GM23248 (cell line): Measurements from ENCODE around the gene IVD. TPM values are rescaled to one million over a fixed set of nuclear protein-coding genes. Genes with fewer than 3 reads are reported as not detected.

Experiments used
- DNase-seq: peaks from one replicate; pipeline ENCODE4 v3.0.0-alpha.2; 2015
- H2AFZ ChIP-seq: fragments of 200-600 bp; sonication (generic); 2 replicates; pipeline ENCODE4 v1.6.1; 2016; ENCODE audit warnings: antibody characterized with exemption
- H3F3A ChIP-seq: fragments of 200-600 bp; sonication (generic); 2 replicates; pipeline ENCODE4 v1.6.1; 2016; ENCODE audit warnings: mild to moderate bottlenecking, antibody characterized with exemption, mixed run types; ENCODE audit not compliant: insufficient read depth
- H3K27ac ChIP-seq: fragments of 200-600 bp; sonication (generic); 2 replicates; pipeline ENCODE4 v1.5.1; 2016; ENCODE audit warnings: mild to moderate bottlenecking
- H3K27me3 ChIP-seq: fragments of 200-600 bp; sonication (generic); replicated peaks from 2 replicates; pipeline ENCODE4 v1.6.1; 2016; ENCODE audit warnings: mild to moderate bottlenecking; ENCODE audit not compliant: insufficient read depth
- H3K36me3 ChIP-seq: fragments of 200-600 bp; sonication (generic); 2 replicates; pipeline ENCODE4 v1.6.1; 2016; ENCODE audit warnings: low read depth, mild to moderate bottlenecking
- H3K4me1 ChIP-seq: fragments of 200-600 bp; sonication (generic); 2 replicates; pipeline ENCODE4 v1.6.1; 2016; ENCODE audit warnings: mild to moderate bottlenecking; ENCODE audit not compliant: insufficient read depth
- H3K4me2 ChIP-seq: fragments of 200-600 bp; sonication (generic); one replicate; pipeline ENCODE4 v1.6.1; 2016; ENCODE audit warnings: mild to moderate bottlenecking; ENCODE audit not compliant: unreplicated experiment
- H3K4me3 ChIP-seq: fragments of 200-600 bp; sonication (generic); 2 replicates; pipeline ENCODE4 v1.5.1; 2016; ENCODE audit warnings: mild to moderate bottlenecking
- H3K79me2 ChIP-seq: fragments of 200-600 bp; sonication (generic); 2 replicates; pipeline ENCODE4 v1.6.1; 2016; ENCODE audit warnings: mild to moderate bottlenecking; ENCODE audit not compliant: insufficient read depth
- H3K9ac ChIP-seq: fragments of 200-600 bp; sonication (generic); 2 replicates; pipeline ENCODE4 v1.6.1; 2016; ENCODE audit warnings: mild to moderate bottlenecking
- H3K9me2 ChIP-seq: fragments of 200-600 bp; sonication (generic); 2 replicates; pipeline ENCODE4 v1.6.1; 2016; ENCODE audit warnings: mixed run types, mild to moderate bottlenecking, moderate library complexity; ENCODE audit not compliant: insufficient read depth
- H3K9me3 ChIP-seq: fragments of 200-600 bp; sonication (generic); one replicate; pipeline ENCODE4 v1.6.1; 2017; ENCODE audit warnings: low read depth
- H4K20me1 ChIP-seq: fragments of 200-600 bp; sonication (generic); 2 replicates; pipeline ENCODE4 v1.6.0; 2016; ENCODE audit not compliant: insufficient read depth
- EZH2 ChIP-seq: fragments of 200-600 bp; sonication (generic); IDR thresholded peaks from 2 replicates; pipeline ENCODE4 v1.6.1; 2018; ENCODE audit warnings: antibody characterized with exemption, mild to moderate bottlenecking; ENCODE audit not compliant: insufficient read depth, poor library complexity, severe bottlenecking
- EZH2phosphoT487 ChIP-seq: fragments of 200-600 bp; sonication (generic); IDR thresholded peaks from 2 replicates; pipeline ENCODE4 v1.6.1; 2018; ENCODE audit warnings: antibody characterized with exemption, moderate library complexity, mild to moderate bottlenecking, low read depth; ENCODE audit not compliant: insufficient read depth
- WGBS, 2 experiments: methylation state at CpG; one replicate each; pipeline ENCODE4 v1.1.6; 2015 to 2017; ENCODE audit warnings: low lambda C conversion rate in 2 of 2, low coverage in 1 of 2; ENCODE audit errors: missing lambda C conversion rate in 2 of 2; 5-methylcytosine and 5-hydroxymethylcytosine counted together
- in situ Hi-C: fragments of 300-500 bp; cut with MboI; formaldehyde crosslinking; loops from 2 replicates; pipeline ENCODE4 v1.15.0; 2020
- polyA plus RNA-seq: library from polyadenylated mRNA; unstranded; fragments of >200 nt; fragmentation: Nextera tagmentation; extraction: Ambion mirVana; gene quantifications from 2 replicates; pipeline ENCODE4 v1.2.1, GENCODE V29; 2016
- total RNA-seq: library from RNA; depleted of rRNA; stranded (reverse); fragments of >200 nt; shearing (Covaris generic); gene quantifications from 2 replicates; pipeline ENCODE4 v1.2.3, GENCODE V29; 2014

IVD gene
- total and polyA plus RNA-seq, 2 experiments from 2014 or later, result 28.2 to 50.1 TPM

DNA sequence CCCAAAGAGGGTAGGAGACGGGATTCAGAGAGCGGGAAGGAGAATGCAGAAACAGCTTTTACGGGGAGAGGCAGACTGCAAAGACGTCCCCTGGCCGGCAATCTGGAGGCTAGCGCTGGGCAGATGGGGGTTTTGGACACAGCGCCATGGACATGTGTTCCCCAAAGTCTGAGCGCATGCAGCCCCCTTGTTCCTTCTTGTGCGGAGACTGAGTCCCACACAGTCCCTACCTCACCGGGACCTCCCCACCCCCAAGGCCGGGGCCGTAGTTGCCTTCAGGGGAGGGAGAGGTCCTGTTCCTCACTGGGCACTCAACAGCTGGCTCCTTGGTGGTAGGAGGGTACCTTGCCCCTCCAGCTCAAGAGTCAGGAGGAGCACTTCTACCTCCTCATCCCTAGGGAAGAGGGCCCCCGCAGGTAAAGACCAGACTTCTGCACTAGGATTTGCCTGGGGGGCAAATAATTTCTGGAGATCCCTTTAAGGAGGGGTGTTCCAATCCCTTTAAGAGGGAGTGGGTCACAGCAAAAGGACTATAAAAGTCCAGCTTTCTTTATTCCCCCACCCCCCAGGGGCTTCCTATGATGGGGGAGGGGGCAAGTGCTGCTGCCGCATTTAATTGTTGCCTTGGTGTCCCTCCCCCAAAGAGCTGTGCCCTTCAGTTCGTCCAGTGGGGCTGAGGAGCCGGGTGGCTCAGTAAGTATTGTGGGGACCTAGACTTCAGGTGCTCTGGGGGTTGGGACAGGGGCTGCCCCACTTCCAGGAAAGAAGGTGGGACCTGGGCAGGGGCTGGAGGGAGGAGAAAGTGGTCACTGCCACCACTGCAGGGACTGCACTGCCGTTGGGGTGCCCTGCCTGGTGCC lies 31.5 kb downstream of the IVD start:
- Histone ChIP-seq H3K79me2 (peaks cover 5% of the 10 kb centered on the region; the same call in 1 of the 2 replicates), H3K4me2 (peak overlapping the region; percentile 85), H3F3A (no peaks in the 10 kb centered on the region), H3K27me3 (peaks cover 16% of the 10 kb centered on the region), H3K9me3 (no peaks in the 10 kb centered on the region), H3K4me1 (peaks cover 14% of the 10 kb centered on the region; the same call in 1 of the 2 replicates), H2AFZ (peak overlapping the region; percentile 60; the same call in 1 of the 2 replicates), H3K36me3 (no peaks in the 10 kb centered on the region), H3K9me2 (no peaks in the 10 kb centered on the region), H3K4me3 (peak overlapping the region; percentile 58), H3K27ac (no peak overlapping the region), H4K20me1 (no peaks in the 10 kb centered on the region), H3K9ac (no peak overlapping the region)
- 17 to 19% methylated on average over 17 of the region's 17 CpGs for WGBS, 2 experiments
- in situ Hi-C loops, result no loop called here
- TF ChIP-seq EZH2 (peak; percentile 66), EZH2phosphoT487 (0 out of 2 replicates have a peak, but pooled peaks have one; percentile 51)
- DNase-seq, result no peak

- Histone ChIP-seq H3K36me3 (no peaks in the 10 kb centered on the region), H3K4me3 (no peak overlapping the region), H2AFZ (no peak overlapping the region), H3K27ac (no peak overlapping the region), H3K4me2 (no peak overlapping the region), H4K20me1 (no peaks in the 10 kb centered on the region), H3K4me1 (peaks cover 14% of the 10 kb centered on the region; the same call in 1 of the 2 replicates), H3K9me2 (no peaks in the 10 kb centered on the region), H3K27me3 (peaks cover 16% of the 10 kb centered on the region), H3K79me2 (peaks cover 14% of the 10 kb centered on the region), H3F3A (peaks cover 6% of the 10 kb centered on the region), H3K9ac (no peak overlapping the region), H3K9me3 (no peaks in the 10 kb centered on the region)
- TF ChIP-seq EZH2phosphoT487, result no peak
- TF ChIP-seq EZH2, result no peak
- 48 to 55% methylated on average over 15 to 21 of the region's 21 CpGs for whole genome bisulfite sequencing, 2 experiments
- DNase-seq, result no peak
- in situ Hi-C loops, result no loop called here
Measured at GRCh38 chr15:40437752-40438687, 32.4 kb downstream of the IVD start.

- Histone ChIP-seq H3K79me2 (peaks cover 21% of the 10 kb centered on the region), H2AFZ (no peak overlapping the region), H3K27me3 (peaks cover 16% of the 10 kb centered on the region), H3K9ac (no peak overlapping the region), H3K4me1 (peaks cover 14% of the 10 kb centered on the region; the same call in 1 of the 2 replicates), H3K36me3 (no peaks in the 10 kb centered on the region), H3K4me3 (no peak overlapping the region), H4K20me1 (no peaks in the 10 kb centered on the region), H3K27ac (no peak overlapping the region), H3K9me2 (no peaks in the 10 kb centered on the region), H3K4me2 (no peak overlapping the region), H3K9me3 (no peaks in the 10 kb centered on the region), H3F3A (peaks cover 13% of the 10 kb centered on the region)
- TF ChIP-seq EZH2 (no peak), EZH2phosphoT487 (no peak)
- DNase-seq, result no peak
- in situ Hi-C loops, result no loop called here
- 68 to 76% methylated on average over 12 of the region's 12 CpGs for WGBS, 2 experiments
Measured at GRCh38 chr15:40438712-40439111, 33.1 kb downstream of the IVD start.

DNA sequence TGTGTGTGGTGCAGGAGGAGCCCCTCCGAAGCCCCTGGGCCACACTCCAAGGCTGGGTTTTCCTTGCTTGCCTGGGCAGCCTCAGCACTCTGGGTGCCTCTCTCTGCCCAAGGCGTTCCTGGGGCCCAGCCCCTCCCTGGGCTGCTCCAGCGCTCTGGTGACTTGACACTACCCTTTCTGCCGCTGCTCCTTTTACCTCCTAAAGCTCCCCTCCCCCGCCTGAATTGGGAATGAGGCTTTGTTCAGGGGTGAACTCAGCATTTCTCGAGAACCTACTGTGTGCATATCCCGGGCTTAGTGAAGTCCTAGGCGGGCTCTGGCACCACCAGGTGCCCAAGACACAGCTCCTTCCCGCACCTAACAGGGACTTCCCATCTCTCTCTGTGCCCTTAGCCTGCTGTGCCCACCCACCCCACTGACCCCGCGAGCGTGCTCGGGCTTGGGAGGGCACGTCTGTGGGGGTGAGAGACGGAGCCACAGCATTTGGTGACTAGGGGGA lies 33.9 kb downstream of the IVD start:
- Histone ChIP-seq H3K4me1 (peaks cover 14% of the 10 kb centered on the region; the same call in 1 of the 2 replicates), H3K4me2 (peak overlapping the region; percentile 99), H3K4me3 (peak overlapping the region; percentile 75), H3K79me2 (peaks cover 29% of the 10 kb centered on the region), H2AFZ (peak overlapping the region; percentile 80), H3K36me3 (no peaks in the 10 kb centered on the region), H3K9ac (peak overlapping the region; percentile 75; the same call in 1 of the 2 replicates), H3K9me2 (no peaks in the 10 kb centered on the region), H3K27me3 (peaks cover 16% of the 10 kb centered on the region), H3K27ac (no peak overlapping the region), H3K9me3 (no peaks in the 10 kb centered on the region), H4K20me1 (no peaks in the 10 kb centered on the region), H3F3A (peaks cover 20% of the 10 kb centered on the region)
- WGBS, 2 experiments, result 8 to 11% methylated on average over 15 of the region's 15 CpGs
- TF ChIP-seq EZH2 (no peak), EZH2phosphoT487 (no peak)
- DNase-seq, result peak; percentile 49
- in situ Hi-C loops, result no loop called here
